ENCODE results near the gene CEP83.

CEP83 gene

DNA sequence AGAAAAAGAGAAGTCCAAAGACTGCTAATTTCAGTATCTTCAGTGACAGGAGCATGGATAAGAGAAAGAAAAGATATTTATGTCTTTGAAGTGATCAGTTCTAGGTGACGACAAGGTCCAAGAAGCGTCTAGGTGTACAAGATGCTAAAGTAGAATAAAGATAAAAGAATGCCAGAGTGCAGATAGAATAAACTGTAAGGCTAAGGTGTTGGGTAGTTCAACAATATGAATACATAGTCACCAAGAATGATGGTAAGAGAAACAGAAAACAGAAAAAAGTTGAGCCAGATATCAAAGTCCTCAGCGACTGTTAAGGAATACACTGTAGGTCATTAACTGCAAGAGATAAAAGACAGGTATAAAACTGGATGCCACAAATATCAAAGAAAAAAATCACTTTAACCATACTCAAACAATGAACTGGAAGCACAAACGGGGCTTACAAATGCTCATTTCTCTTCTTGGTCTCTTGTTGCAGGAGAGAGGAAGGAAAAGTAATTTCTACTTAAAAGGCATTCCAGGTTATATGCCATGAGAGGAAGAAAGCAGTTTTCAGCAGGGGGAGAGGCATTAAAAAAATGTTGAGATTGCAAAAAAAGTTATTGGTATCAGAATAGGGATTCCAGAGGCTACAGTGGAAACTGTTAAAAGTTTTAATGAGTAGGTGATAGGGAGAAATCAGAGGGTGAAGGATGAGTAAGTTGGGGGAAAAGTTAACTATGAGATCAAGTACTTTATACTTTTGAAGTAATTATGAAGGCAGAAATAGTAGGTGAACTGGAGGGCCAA lies 121.5 kb downstream of the CEP83 start:
- Histone ChIP-seq H3K4me3 (ENCODE audit: low read length) (no peak overlapping the region), H3K4me2 (ENCODE audit: low read length) (no peak overlapping the region), H3K36me3 (replicated peaks; ENCODE audit: low read depth, low read length) (peaks cover 3% of the 10 kb centered on the region), H3K9ac (ENCODE audit: low read length) (no peak overlapping the region), H2AFZ (ENCODE audit: low read depth, low read length) (no peak overlapping the region), H4K20me1 (ENCODE audit: insufficient read depth, low read length) (no peaks in the 10 kb centered on the region), H3K27me3 (ENCODE audit: low read depth, low read length) (no peaks in the 10 kb centered on the region), H3K27ac (ENCODE audit: low read length) (no peak overlapping the region), H3K9me3 (ENCODE audit: insufficient read depth, low read length) (no peaks in the 10 kb centered on the region), H3K4me1 (ENCODE audit: low read length) (peaks cover 8% of the 10 kb centered on the region), H3K79me2 (ENCODE audit: low read length) (no peaks in the 10 kb centered on the region)
- TF ChIP-seq CTCF (IDR thresholded peaks at IDR 0.05; ENCODE audit: low read depth, low read length): no peak
- no peak for TF ChIP-seq EZH2phosphoT487 (IDR thresholded peaks at IDR 0.05; ENCODE audit: low read depth)

GRCh38 chr12:94336211-94336925 lies 123.3 kb downstream of the CEP83 start:
- Histone ChIP-seq H3K27ac (ENCODE audit: low read length) (no peak overlapping the region), H3K4me2 (ENCODE audit: low read length) (no peak overlapping the region), H4K20me1 (ENCODE audit: insufficient read depth, low read length) (no peaks in the 10 kb centered on the region), H3K4me1 (ENCODE audit: low read length) (peaks cover 8% of the 10 kb centered on the region), H3K9me3 (ENCODE audit: insufficient read depth, low read length) (no peaks in the 10 kb centered on the region), H3K27me3 (ENCODE audit: low read depth, low read length) (no peaks in the 10 kb centered on the region), H3K9ac (ENCODE audit: low read length) (no peak overlapping the region), H3K36me3 (replicated peaks; ENCODE audit: low read depth, low read length) (peaks cover 3% of the 10 kb centered on the region), H2AFZ (ENCODE audit: low read depth, low read length) (no peak overlapping the region), H3K79me2 (ENCODE audit: low read length) (no peaks in the 10 kb centered on the region), H3K4me3 (ENCODE audit: low read length) (no peak overlapping the region)
- TF ChIP-seq EZH2phosphoT487 (IDR thresholded peaks at IDR 0.05; ENCODE audit: low read depth): no peak
- no peak for TF ChIP-seq CTCF (IDR thresholded peaks at IDR 0.05; ENCODE audit: low read depth, low read length)

DNA sequence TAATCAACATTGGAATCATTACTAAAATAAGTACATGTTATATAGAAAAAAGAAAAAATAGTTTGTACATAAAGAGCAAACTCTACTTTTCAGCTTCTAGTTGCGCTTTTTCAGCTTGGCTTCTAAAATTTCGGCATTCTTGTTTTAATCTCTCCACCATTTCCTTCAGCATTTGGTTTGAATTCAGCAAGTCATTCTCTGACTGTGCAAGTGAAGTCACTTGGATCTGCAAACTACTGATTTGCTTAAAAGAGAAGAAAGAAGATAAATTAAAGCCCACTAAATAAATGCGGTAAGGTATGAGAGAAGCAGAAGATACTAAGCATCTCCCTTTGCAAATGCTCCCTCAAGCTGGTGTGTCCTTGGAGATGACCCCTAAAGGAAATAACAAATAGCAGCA lies 126.3 kb downstream of the CEP83 start:
- Histone ChIP-seq H3K27ac (ENCODE audit: low read length) (no peak overlapping the region), H3K9me3 (ENCODE audit: insufficient read depth, low read length) (no peaks in the 10 kb centered on the region), H3K4me3 (ENCODE audit: low read length) (no peak overlapping the region), H3K4me2 (ENCODE audit: low read length) (no peak overlapping the region), H3K4me1 (ENCODE audit: low read length) (peaks cover 8% of the 10 kb centered on the region), H3K9ac (ENCODE audit: low read length) (no peak overlapping the region), H3K79me2 (ENCODE audit: low read length) (no peaks in the 10 kb centered on the region), H4K20me1 (ENCODE audit: insufficient read depth, low read length) (no peaks in the 10 kb centered on the region), H2AFZ (ENCODE audit: low read depth, low read length) (no peak overlapping the region), H3K27me3 (ENCODE audit: low read depth, low read length) (no peaks in the 10 kb centered on the region), H3K36me3 (replicated peaks; ENCODE audit: low read depth, low read length) (peaks cover 13% of the 10 kb centered on the region)
- no peak for TF ChIP-seq CTCF (IDR thresholded peaks at IDR 0.05; ENCODE audit: low read depth, low read length)
- no peak for TF ChIP-seq EZH2phosphoT487 (IDR thresholded peaks at IDR 0.05; ENCODE audit: low read depth)

- Histone ChIP-seq H3K79me2 (ENCODE audit: low read length) (no peaks in the 10 kb centered on the region), H2AFZ (ENCODE audit: low read depth, low read length) (no peak overlapping the region), H3K9ac (ENCODE audit: low read length) (no peak overlapping the region), H3K4me1 (ENCODE audit: low read length) (peaks cover 4% of the 10 kb centered on the region), H3K4me2 (ENCODE audit: low read length) (no peak overlapping the region), H3K27me3 (ENCODE audit: low read depth, low read length) (no peaks in the 10 kb centered on the region), H3K36me3 (replicated peaks; ENCODE audit: low read depth, low read length) (peaks cover 27% of the 10 kb centered on the region), H3K27ac (ENCODE audit: low read length) (no peak overlapping the region), H3K4me3 (ENCODE audit: low read length) (no peak overlapping the region), H4K20me1 (ENCODE audit: insufficient read depth, low read length) (no peaks in the 10 kb centered on the region), H3K9me3 (ENCODE audit: insufficient read depth, low read length) (no peaks in the 10 kb centered on the region)
- TF ChIP-seq EZH2phosphoT487 (IDR thresholded peaks at IDR 0.05; ENCODE audit: low read depth): no peak
- peak; percentile 52 for TF ChIP-seq CTCF (IDR thresholded peaks at IDR 0.05; ENCODE audit: low read depth, low read length)
Measured at GRCh38 chr12:94329366-94329765, 130.3 kb downstream of the CEP83 start.
